Prostate gland (tissue), 2 donors: ENCODE data around the gene ZNF324. TPM values are rescaled to one million over a fixed set of nuclear protein-coding genes. Genes with fewer than 3 reads are reported as not detected.

Experiments used
- DNase-seq: peaks from one replicate; pipeline ENCODE4 v3.0.0-alpha.2; 2019; ENCODE audit warnings: low spot score
- H3K27ac ChIP-seq, 2 donors: fragments of 200-600 bp; sonication (generic); 2 replicates each; pipeline ENCODE4 v1.5.1; 2017 to 2019
- H3K27me3 ChIP-seq: fragments of 200-600 bp; sonication (generic); replicated peaks from 2 replicates; pipeline ENCODE4 v1.5.1; 2019; ENCODE audit not compliant: insufficient read depth
- H3K36me3 ChIP-seq, 2 donors: fragments of 200-600 bp; sonication (generic); 1 replicate in 1 of 2; 2 replicates in 1 of 2; pipeline versions ENCODE4 v1.5.1 to v1.8.1; 2017 to 2019
- H3K4me1 ChIP-seq: fragments of 200-600 bp; sonication (generic); replicated peaks from 2 replicates; pipeline ENCODE4 v1.5.1; 2019
- H3K4me3 ChIP-seq, 2 donors: fragments of 200-600 bp; sonication (generic); 2 replicates each; pipeline ENCODE4 v1.5.1; 2017 to 2019
- H3K9me3 ChIP-seq: fragments of 200-600 bp; sonication (generic); 2 replicates; pipeline ENCODE4 v1.5.1; 2017
- POLR2A ChIP-seq: fragments of 450-650 bp; IDR thresholded peaks from one replicate; pipeline ENCODE4 v1.6.1; 2016; ENCODE audit warnings: antibody characterized with exemption, mild to moderate bottlenecking
- POLR2AphosphoS5 ChIP-seq: sonication (generic); formaldehyde crosslinking; IDR thresholded peaks from one replicate; pipeline ENCODE4 v1.6.1; 2017; ENCODE audit warnings: antibody characterized with exemption
- WGBS: methylation state at CpG from one replicate; pipeline ENCODE4 v1.1.5; 2018; 5-methylcytosine and 5-hydroxymethylcytosine counted together
- intact Hi-C: fragments of 100-400 bp; cut with DNase I; formaldehyde crosslinking; loops from one replicate; pipeline ENCODE4 v1.14.2; 2022
- total RNA-seq, 2 donors: library from RNA; depleted of rRNA; stranded (reverse); fragments of >200 nt; gene quantifications; one replicate each; pipeline ENCODE4 v1.1.0, GENCODE V29; 2016
- TF ChIP-seq, protein P1 (sequence below), 4 experiments: fragments of 200-600 bp in 2 of 4; fragments of 450-650 bp in 2 of 4; sonication (generic) in 2 of 4; IDR thresholded peaks; 1 replicate in 3 of 4; 2 replicates in 1 of 4; pipeline ENCODE4 v1.5.1; 2016 to 2019; ENCODE audit warnings: antibody characterized with exemption in 4 of 4, mild to moderate bottlenecking in 2 of 4, moderate library complexity in 2 of 4

Gene ZNF324
- total RNA-seq, 2 donors from 2014 or later: 22.9 to 27.1 TPM

- no peak overlapping the region for H3K4me3 ChIP-seq
- H3K27me3 ChIP-seq: no peaks in the 10 kb centered on the region
- DNase-seq: no peak
- TF ChIP-seq, protein P1, sequence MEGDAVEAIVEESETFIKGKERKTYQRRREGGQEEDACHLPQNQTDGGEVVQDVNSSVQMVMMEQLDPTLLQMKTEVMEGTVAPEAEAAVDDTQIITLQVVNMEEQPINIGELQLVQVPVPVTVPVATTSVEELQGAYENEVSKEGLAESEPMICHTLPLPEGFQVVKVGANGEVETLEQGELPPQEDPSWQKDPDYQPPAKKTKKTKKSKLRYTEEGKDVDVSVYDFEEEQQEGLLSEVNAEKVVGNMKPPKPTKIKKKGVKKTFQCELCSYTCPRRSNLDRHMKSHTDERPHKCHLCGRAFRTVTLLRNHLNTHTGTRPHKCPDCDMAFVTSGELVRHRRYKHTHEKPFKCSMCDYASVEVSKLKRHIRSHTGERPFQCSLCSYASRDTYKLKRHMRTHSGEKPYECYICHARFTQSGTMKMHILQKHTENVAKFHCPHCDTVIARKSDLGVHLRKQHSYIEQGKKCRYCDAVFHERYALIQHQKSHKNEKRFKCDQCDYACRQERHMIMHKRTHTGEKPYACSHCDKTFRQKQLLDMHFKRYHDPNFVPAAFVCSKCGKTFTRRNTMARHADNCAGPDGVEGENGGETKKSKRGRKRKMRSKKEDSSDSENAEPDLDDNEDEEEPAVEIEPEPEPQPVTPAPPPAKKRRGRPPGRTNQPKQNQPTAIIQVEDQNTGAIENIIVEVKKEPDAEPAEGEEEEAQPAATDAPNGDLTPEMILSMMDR (IDR thresholded peaks at IDR 0.05): no peak
- TF ChIP-seq POLR2AphosphoS5: no peak
- no peak for TF ChIP-seq POLR2A
- 91% methylated on average over 25 of the region's 25 CpGs for WGBS
- H3K36me3 ChIP-seq: peaks cover 0 to 15% of the 10 kb centered on the region in 2 donors
- intact Hi-C loops: no loop called here
- H3K27ac ChIP-seq: no peak overlapping the region
- H3K4me1 ChIP-seq: peaks cover 10% of the 10 kb centered on the region
- H3K9me3 ChIP-seq: no peaks in the 10 kb centered on the region
These were observed 49.5 kb downstream of the ZNF324 start for GRCh38 chr19:58516246-58516836.

DNA sequence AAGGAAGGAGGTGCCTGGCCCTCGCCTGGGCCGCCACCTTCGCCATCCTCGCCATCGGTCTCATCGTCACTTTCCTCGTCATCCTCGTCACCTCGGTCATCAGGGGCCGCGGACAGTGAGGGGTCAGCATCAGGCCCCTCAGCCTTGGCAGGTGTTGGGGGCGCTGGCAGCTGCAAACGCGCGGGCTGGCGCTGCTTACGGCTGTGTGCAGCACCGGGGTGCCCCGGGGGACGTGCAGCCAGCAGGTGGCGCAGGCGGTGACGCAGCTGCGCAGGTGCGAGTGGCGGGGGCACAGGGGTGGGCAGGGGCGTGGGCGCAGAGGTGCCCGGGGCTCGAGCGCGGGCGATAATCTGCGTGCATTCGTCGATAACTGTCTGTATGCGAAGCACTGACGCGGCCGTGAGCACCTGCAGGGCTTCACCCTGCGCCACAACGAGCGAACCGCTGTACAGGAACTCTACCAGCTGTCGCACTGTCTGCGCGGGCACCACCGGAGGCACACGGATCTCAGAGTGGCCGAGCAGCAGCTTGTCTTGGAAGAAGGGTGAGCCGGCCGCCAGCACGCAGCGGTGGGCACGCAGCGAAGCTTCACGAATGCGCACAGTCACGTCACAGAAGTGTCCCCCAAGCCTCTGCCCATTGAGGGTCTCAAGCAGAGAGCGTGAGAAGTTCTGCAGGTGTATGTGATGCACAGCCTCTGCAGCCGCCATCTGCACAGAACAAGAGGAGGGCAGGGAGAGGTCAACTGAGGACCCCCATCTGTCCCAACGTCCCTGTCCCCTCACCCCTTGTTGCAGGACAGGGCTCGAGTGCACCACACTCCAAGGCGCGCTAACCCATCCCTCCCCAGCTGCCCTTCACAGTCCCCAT lies 50.3 kb downstream of the ZNF324 start:
- intact Hi-C loops: no loop called here
- Histone ChIP-seq H3K9me3 (no peaks in the 10 kb centered on the region), H3K27ac (no peak overlapping the region), H3K4me1 (peaks cover 10% of the 10 kb centered on the region), H3K27me3 (no peaks in the 10 kb centered on the region), H3K36me3 (peaks cover 0 to 15% of the 10 kb centered on the region in 2 donors), H3K4me3 (no peak overlapping the region)
- WGBS: 91% methylated on average over 65 of the region's 65 CpGs
- DNase-seq: no peak
- TF ChIP-seq POLR2A: no peak

DNA sequence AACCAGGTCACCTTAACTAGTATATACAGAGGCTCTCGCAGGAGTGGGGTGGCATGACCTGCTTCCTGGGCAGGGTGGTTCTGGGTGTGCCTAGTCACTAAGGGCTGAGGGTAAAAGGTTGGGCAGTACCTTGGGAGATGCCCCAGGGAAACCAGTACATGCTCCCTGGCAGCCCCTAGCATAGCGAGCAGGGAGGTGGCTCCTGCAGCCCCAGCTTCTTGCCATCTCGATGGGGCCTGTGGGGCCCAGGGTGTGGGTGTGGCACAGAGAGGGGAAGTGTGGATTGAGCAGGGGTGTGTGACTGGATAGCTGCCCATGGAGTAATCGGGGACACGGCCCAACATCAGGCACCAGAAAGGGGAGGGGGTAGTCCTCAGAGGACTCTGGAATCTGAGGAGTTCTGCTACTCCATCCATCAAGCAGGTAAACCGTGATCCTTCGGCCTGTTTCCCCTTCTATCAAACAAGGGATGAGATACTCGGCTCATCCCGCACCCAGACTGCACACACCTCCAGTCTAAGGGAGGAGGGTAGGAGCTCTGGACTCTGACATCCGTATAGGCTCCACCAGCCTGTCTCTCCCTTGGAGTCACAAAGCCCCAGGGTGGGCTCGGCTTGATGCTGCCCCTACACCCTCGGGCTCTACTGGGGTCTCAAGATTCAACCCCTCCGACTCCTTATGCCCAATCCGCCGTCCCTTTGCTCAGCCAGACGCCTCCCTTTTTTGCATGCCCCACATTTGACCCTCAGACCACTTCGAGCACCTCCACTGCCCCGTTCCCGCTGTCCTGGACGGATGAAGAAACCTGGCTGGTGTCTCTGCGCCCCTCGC lies 51.6 kb downstream of the ZNF324 start:
- peak overlapping the region; percentile 82 for H3K4me3 ChIP-seq
- TF ChIP-seq, protein P1 (IDR thresholded peaks at IDR 0.05): no peak
- TF ChIP-seq POLR2A: no peak
- no peak for TF ChIP-seq POLR2AphosphoS5
- no peaks in the 10 kb centered on the region for H3K9me3 ChIP-seq
- peaks cover 0 to 15% of the 10 kb centered on the region in 2 donors for H3K36me3 ChIP-seq
- no peaks in the 10 kb centered on the region for H3K27me3 ChIP-seq
- no peak for DNase-seq
- H3K4me1 ChIP-seq: peaks cover 10% of the 10 kb centered on the region
- WGBS: 5% methylated on average over 22 of the region's 22 CpGs
- intact Hi-C loops: loop anchor here (1.0 kb wide), 1 partner anchor 26 kb away; the partner anchor contains the start of gene TRIM28
- peak overlapping the region; percentile 94 to 97 for H3K27ac ChIP-seq

- intact Hi-C loops: loop anchor here (1.0 kb wide), 1 partner anchor 25 kb away; the partner anchor contains the start of gene TRIM28
- H3K27ac ChIP-seq: peak overlapping the region; percentile 94 to 97
- TF ChIP-seq POLR2A: no peak
- TF ChIP-seq, protein P1 (IDR thresholded peaks at IDR 0.05): peak in 2 of 4 experiments; percentile 70 to 79
- peaks cover 10% of the 10 kb centered on the region for H3K4me1 ChIP-seq
- H3K36me3 ChIP-seq: peaks cover 0 to 15% of the 10 kb centered on the region in 2 donors
- peak overlapping the region; percentile 82 for H3K4me3 ChIP-seq
- no peaks in the 10 kb centered on the region for H3K9me3 ChIP-seq
- H3K27me3 ChIP-seq: no peaks in the 10 kb centered on the region
- 2% methylated on average over 14 of the region's 14 CpGs for WGBS
- peak; percentile 37 for DNase-seq
These were observed 52.1 kb downstream of the ZNF324 start for GRCh38 chr19:58519087-58519354.
